IPS-15b (cell line): ENCODE data around the gene SLC25A21.
A peak's percentile ranks its signal among the peaks of the same experiment; 100 is the strongest.
"Not testable (repeated sequence)": the region's sequence is repeated elsewhere in the genome, so short reads cannot be mapped to it uniquely, and the experiment has no call there.

ENCODE experiments used
- H3K27me3 ChIP-seq: one replicate; pipeline ENCODE4 v1.6.1; 2013; ENCODE audit warnings: low read length; ENCODE audit not compliant: control insufficient read depth, insufficient read depth
- H3K36me3 ChIP-seq: one replicate; pipeline ENCODE4 v1.6.1; 2013; ENCODE audit warnings: low read length; ENCODE audit not compliant: control insufficient read depth, insufficient read depth
- H3K4me1 ChIP-seq: one replicate; pipeline ENCODE4 v1.6.1; 2013; ENCODE audit warnings: mild to moderate bottlenecking, low read length; ENCODE audit not compliant: control insufficient read depth, insufficient read depth
- H3K4me3 ChIP-seq: one replicate; pipeline ENCODE4 v1.5.1; 2013; ENCODE audit warnings: low read depth, low read length
- H3K9ac ChIP-seq: one replicate; pipeline ENCODE4 v1.6.1; 2013; ENCODE audit warnings: low read depth, mild to moderate bottlenecking, low read length
- H3K9me3 ChIP-seq: one replicate; pipeline ENCODE4 v1.6.1; 2013; ENCODE audit warnings: mild to moderate bottlenecking, low read length; ENCODE audit not compliant: control insufficient read depth, insufficient read depth

SLC25A21 gene

GRCh38 chr14:37172024-37172869, at the start of gene SLC25A21:
TSS of gene SLC25A21 (minus strand) at chr14:37172606.
- no peaks in the 10 kb centered on the region for H3K27me3 ChIP-seq
- no peaks in the 10 kb centered on the region for H3K36me3 ChIP-seq
- H3K9me3 ChIP-seq, result no peaks in the 10 kb centered on the region
- H3K4me3 ChIP-seq, result peak within 1 kb of the TSS; percentile 82
- H3K9ac ChIP-seq, result peak within 1 kb of the TSS; percentile 92
- peaks cover 17% of the 10 kb centered on the region for H3K4me1 ChIP-seq

- H3K4me1 ChIP-seq, result no peaks in the 10 kb centered on the region
- H3K9me3 ChIP-seq, result peaks cover 2% of the 10 kb centered on the region
- no peak overlapping the region for H3K4me3 ChIP-seq
- no peaks in the 10 kb centered on the region for H3K27me3 ChIP-seq
- H3K36me3 ChIP-seq, result no peaks in the 10 kb centered on the region
- no peak overlapping the region for H3K9ac ChIP-seq
Measured at GRCh38 chr14:37221073-37221472, 48.7 kb upstream of the SLC25A21 start.

- H3K36me3 ChIP-seq, result no peaks in the 10 kb centered on the region
- H3K9me3 ChIP-seq, result no peaks in the 10 kb centered on the region
Measured at GRCh38 chr14:37215345-37215744, 42.9 kb upstream of the SLC25A21 start.

GRCh38 chr14:37213016-37213415, 40.6 kb upstream of the SLC25A21 start:
- Histone ChIP-seq H3K4me3 (no peak overlapping the region), H3K9ac (no peak overlapping the region), H3K9me3 (no peaks in the 10 kb centered on the region), H3K4me1 (no peaks in the 10 kb centered on the region), H3K27me3 (no peaks in the 10 kb centered on the region), H3K36me3 (no peaks in the 10 kb centered on the region)

More at GRCh38 chr14:37215345-37215744, 42.9 kb upstream of the SLC25A21 start:
- Histone ChIP-seq H3K4me1 (no peaks in the 10 kb centered on the region), H3K27me3 (no peaks in the 10 kb centered on the region), H3K9ac (no peak overlapping the region), H3K4me3 (no peak overlapping the region)

- Histone ChIP-seq H3K9ac (no peak overlapping the region), H3K9me3 (peaks cover 16% of the 10 kb centered on the region), H3K4me3 (no peak overlapping the region), H3K4me1 (no peaks in the 10 kb centered on the region), H3K36me3 (no peaks in the 10 kb centered on the region), H3K27me3 (no peaks in the 10 kb centered on the region)
Measured at GRCh38 chr14:37210448-37210847, 38.0 kb upstream of the SLC25A21 start.

- not testable (repeated sequence) for H3K4me3 ChIP-seq, H3K36me3 ChIP-seq, H3K9ac ChIP-seq, H3K27me3 ChIP-seq, H3K4me1 ChIP-seq
- peaks cover 16% of the 10 kb centered on the region for H3K9me3 ChIP-seq
Measured at GRCh38 chr14:37209617-37210016, 37.2 kb upstream of the SLC25A21 start.

DNA sequence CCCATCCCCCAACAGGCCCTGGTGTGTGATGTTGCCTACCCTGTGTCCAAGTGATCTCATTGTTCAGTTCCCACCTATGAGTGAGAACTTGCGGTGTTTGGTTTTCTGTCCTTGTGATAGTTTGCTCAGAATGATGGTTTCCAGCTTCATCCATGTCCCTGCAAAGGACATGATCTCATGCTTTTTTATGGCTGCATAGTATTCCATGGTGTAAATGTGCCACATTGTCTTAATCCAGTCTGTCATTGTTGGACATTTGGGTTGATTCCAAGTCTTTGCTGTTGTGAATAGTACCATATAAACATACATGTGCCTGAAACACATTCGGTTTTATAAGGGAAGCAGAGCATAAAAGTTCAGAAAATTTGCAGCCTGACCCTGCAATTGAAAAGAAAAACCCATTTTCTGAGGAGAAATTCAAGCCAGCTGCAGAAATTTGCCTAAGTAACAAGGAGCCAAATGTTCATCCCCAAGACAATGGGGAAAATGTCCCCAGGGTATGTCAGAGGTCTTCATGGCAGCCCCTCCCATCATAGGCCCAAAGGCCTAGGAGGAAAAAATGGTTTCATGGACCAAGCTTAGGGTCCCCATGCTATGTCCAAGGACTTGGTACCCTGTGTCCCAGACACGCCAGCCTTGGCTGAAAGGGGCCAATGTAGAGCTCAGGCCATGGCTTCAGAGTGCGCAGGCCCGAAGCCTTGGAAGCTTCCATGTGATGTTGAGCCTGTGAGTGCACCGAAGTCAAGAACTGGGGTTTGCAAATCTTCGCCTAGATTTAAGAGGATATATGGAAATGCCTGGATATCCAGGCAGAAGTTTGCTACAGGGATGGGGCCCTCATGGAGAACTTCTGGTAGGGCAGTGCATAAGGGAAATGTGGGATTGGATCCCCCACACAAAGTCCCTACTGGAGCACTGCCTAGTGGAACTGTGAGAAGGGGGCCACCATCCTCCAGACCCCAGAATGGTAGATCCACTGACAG, 33.5 kb upstream of the SLC25A21 start:
- H3K36me3 ChIP-seq, H3K4me1 ChIP-seq, H3K27me3 ChIP-seq, H3K4me3 ChIP-seq, H3K9ac ChIP-seq: not testable (repeated sequence)
- peaks cover 16% of the 10 kb centered on the region for H3K9me3 ChIP-seq

DNA sequence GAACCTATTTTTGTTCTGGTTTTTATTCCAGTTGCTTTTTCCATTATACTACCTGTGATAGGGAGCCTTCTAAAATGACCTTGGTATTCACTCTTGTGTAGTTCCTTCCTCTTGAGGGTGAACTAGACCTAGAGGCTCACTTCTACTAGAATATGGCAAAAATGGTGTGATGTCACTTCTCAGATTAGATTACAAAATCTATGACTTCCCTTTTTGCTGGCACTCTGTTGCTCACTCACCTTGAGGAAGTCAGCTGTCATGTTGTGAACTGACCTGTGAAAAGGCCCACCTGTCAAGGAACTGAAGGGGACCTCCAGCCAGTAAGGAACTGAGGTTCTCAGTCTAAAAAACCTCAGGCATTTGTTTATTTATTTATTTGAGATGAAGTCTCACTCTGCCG, 31.0 kb upstream of the SLC25A21 start:
- H3K9ac ChIP-seq, result no peak overlapping the region
- no peaks in the 10 kb centered on the region for H3K27me3 ChIP-seq
- no peak overlapping the region for H3K4me3 ChIP-seq
- no peaks in the 10 kb centered on the region for H3K36me3 ChIP-seq
- H3K4me1 ChIP-seq, result peaks cover 4% of the 10 kb centered on the region
- peaks cover 16% of the 10 kb centered on the region for H3K9me3 ChIP-seq

GRCh38 chr14:37202812-37203211, 30.4 kb upstream of the SLC25A21 start:
- Histone ChIP-seq H3K9ac (no peak overlapping the region), H3K9me3 (peaks cover 16% of the 10 kb centered on the region), H3K4me3 (no peak overlapping the region), H3K4me1 (peaks cover 4% of the 10 kb centered on the region), H3K27me3 (no peaks in the 10 kb centered on the region), H3K36me3 (no peaks in the 10 kb centered on the region)

DNA sequence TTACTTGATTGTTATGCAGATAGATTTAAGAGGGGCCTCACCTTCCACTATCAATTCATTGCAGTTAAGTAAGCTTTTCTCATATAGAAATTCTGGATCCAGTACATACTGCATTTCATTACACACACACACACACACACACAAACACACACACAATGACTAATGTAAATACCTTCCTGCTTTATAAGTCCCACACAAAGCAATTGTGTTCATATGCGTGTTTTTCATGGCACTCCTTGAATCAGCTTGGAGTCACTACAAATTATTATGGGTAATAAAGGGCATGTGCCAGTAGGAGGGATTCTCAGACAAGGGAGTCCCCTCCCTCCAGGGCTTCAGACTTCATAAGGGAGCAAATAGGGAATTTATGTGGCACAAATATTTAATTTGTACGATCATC, 29.9 kb upstream of the SLC25A21 start:
- no peaks in the 10 kb centered on the region for H3K36me3 ChIP-seq
- H3K9ac ChIP-seq, result no peak overlapping the region
- peaks cover 16% of the 10 kb centered on the region for H3K9me3 ChIP-seq
- no peak overlapping the region for H3K4me3 ChIP-seq
- no peaks in the 10 kb centered on the region for H3K27me3 ChIP-seq
- peaks cover 4% of the 10 kb centered on the region for H3K4me1 ChIP-seq

- Histone ChIP-seq H3K4me1 (peaks cover 4% of the 10 kb centered on the region), H3K9me3 (peaks cover 12% of the 10 kb centered on the region), H3K27me3 (no peaks in the 10 kb centered on the region), H3K9ac (no peak overlapping the region), H3K4me3 (no peak overlapping the region), H3K36me3 (no peaks in the 10 kb centered on the region)
Measured at GRCh38 chr14:37201724-37202123, 29.3 kb upstream of the SLC25A21 start.
